Right atrium auricular region (tissue), 2 donors: Measurements from ENCODE around the gene TEX38. TPM values are rescaled to one million over a fixed set of nuclear protein-coding genes. Genes with fewer than 3 reads are reported as not detected.

Experiments used
- total RNA-seq, 2 donors: library from RNA; depleted of rRNA; stranded (reverse); fragments of >200 nt; gene quantifications; one replicate each; pipeline ENCODE4 v1.1.0, GENCODE V29; 2016

The TEX38 gene
- total RNA-seq, 2 donors from 2014 or later, result not detected

Other genes with a start within 250 kb of the TEX38 start
- gene DMBX1, start 182.0 kb upstream of the TEX38 start, total RNA-seq, result not detected
- not detected for gene KNCN, start 120.2 kb upstream of the TEX38 start, total RNA-seq
- gene MKNK1, start 67.6 kb upstream of the TEX38 start, total RNA-seq, result 10 to 100 TPM; 22.1 to 25.0 TPM
- gene MOB3C, start 55.0 kb upstream of the TEX38 start, total RNA-seq, result 10 to 100 TPM in 1 of 2 donors, 1 to 10 TPM in 1; 7.9 to 14.5 TPM
- 100 to 1,000 TPM; 113 to 201 TPM for gene ATPAF1, start 3.5 kb upstream of the TEX38 start, total RNA-seq
- 10 to 100 TPM; 72.9 to 73.5 TPM for gene EFCAB14, start 47.3 kb downstream of the TEX38 start, total RNA-seq
- gene CYP4B1, start 127.2 kb downstream of the TEX38 start, total RNA-seq, result 10 to 100 TPM; 20.0 to 47.8 TPM